Measurements from ENCODE around the gene PPIL4. TPM values are rescaled to one million over a fixed set of nuclear protein-coding genes. Genes with fewer than 3 reads are reported as not detected.

The PPIL4 gene
- total and polyA plus RNA-seq, 2 experiments from 2014 or later: 35.1 to 47.3 TPM

DNA sequence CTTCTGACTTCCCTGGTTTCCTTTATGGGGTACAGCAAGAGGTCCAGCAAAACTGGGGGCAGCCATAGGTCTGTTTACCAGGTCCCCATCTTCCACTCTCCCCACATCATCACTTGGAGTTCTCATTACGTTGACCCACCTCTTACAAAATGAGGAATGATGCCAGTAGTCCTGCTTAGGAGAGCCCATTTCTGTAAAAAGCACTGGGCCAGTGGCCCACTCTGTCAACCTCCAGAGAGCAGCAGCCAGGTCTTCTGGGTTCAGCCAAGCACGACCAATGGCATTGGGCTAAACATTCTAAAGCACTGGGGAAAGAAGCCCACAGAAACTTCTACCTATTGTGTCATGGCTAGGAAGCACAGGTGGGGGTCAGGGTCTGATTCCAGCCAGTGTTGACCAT, 74.9 kb downstream of the PPIL4 start:
- Histone ChIP-seq H3K9me2 (ENCODE audit: insufficient read depth) (no peaks in the 10 kb centered on the region), H3K4me1 (ENCODE audit: insufficient read depth) (0 out of 2 replicates have a peak, but pooled peaks cover 6% of the 10 kb centered on the region), H4K20me1 (replicated peaks; ENCODE audit: insufficient read depth) (no peaks in the 10 kb centered on the region), H3K27ac (ENCODE audit: low read depth) (no peak overlapping the region), H3K79me2 (replicated peaks; ENCODE audit: insufficient read depth) (no peaks in the 10 kb centered on the region), H3K4me2 (no peak overlapping the region), H3K36me3 (ENCODE audit: insufficient read depth) (no peaks in the 10 kb centered on the region), H3K4me3 (no peak overlapping the region), H3K27me3 (ENCODE audit: insufficient read depth) (no peaks in the 10 kb centered on the region), H3F3A (replicated peaks; ENCODE audit: low read depth) (no peaks in the 10 kb centered on the region), H2AFZ (no peak overlapping the region)
- no peaks in the 10 kb centered on the region for H3K36me3 Mint-ChIP-seq (ENCODE audit: low read depth)
- no peak for TF ChIP-seq ETS1 (IDR thresholded peaks at IDR 0.05)
- no peak for TF ChIP-seq JUNB (IDR thresholded peaks at IDR 0.05; ENCODE audit: unreplicated experiment)
- no peak for TF ChIP-seq ZNF331 (CRISPR knock-in tag; IDR thresholded peaks at IDR 0.05; ENCODE audit: low read depth)
- TF ChIP-seq EZH2phosphoT487 (IDR thresholded peaks at IDR 0.05; ENCODE audit: unreplicated experiment): no peak
- TF ChIP-seq STAT1 (IDR thresholded peaks at IDR 0.05; ENCODE audit: unreplicated experiment): no peak
- TF ChIP-seq NANOG (IDR thresholded peaks at IDR 0.05; ENCODE audit: borderline replicate concordance): no peak
- TF ChIP-seq, protein P1, sequence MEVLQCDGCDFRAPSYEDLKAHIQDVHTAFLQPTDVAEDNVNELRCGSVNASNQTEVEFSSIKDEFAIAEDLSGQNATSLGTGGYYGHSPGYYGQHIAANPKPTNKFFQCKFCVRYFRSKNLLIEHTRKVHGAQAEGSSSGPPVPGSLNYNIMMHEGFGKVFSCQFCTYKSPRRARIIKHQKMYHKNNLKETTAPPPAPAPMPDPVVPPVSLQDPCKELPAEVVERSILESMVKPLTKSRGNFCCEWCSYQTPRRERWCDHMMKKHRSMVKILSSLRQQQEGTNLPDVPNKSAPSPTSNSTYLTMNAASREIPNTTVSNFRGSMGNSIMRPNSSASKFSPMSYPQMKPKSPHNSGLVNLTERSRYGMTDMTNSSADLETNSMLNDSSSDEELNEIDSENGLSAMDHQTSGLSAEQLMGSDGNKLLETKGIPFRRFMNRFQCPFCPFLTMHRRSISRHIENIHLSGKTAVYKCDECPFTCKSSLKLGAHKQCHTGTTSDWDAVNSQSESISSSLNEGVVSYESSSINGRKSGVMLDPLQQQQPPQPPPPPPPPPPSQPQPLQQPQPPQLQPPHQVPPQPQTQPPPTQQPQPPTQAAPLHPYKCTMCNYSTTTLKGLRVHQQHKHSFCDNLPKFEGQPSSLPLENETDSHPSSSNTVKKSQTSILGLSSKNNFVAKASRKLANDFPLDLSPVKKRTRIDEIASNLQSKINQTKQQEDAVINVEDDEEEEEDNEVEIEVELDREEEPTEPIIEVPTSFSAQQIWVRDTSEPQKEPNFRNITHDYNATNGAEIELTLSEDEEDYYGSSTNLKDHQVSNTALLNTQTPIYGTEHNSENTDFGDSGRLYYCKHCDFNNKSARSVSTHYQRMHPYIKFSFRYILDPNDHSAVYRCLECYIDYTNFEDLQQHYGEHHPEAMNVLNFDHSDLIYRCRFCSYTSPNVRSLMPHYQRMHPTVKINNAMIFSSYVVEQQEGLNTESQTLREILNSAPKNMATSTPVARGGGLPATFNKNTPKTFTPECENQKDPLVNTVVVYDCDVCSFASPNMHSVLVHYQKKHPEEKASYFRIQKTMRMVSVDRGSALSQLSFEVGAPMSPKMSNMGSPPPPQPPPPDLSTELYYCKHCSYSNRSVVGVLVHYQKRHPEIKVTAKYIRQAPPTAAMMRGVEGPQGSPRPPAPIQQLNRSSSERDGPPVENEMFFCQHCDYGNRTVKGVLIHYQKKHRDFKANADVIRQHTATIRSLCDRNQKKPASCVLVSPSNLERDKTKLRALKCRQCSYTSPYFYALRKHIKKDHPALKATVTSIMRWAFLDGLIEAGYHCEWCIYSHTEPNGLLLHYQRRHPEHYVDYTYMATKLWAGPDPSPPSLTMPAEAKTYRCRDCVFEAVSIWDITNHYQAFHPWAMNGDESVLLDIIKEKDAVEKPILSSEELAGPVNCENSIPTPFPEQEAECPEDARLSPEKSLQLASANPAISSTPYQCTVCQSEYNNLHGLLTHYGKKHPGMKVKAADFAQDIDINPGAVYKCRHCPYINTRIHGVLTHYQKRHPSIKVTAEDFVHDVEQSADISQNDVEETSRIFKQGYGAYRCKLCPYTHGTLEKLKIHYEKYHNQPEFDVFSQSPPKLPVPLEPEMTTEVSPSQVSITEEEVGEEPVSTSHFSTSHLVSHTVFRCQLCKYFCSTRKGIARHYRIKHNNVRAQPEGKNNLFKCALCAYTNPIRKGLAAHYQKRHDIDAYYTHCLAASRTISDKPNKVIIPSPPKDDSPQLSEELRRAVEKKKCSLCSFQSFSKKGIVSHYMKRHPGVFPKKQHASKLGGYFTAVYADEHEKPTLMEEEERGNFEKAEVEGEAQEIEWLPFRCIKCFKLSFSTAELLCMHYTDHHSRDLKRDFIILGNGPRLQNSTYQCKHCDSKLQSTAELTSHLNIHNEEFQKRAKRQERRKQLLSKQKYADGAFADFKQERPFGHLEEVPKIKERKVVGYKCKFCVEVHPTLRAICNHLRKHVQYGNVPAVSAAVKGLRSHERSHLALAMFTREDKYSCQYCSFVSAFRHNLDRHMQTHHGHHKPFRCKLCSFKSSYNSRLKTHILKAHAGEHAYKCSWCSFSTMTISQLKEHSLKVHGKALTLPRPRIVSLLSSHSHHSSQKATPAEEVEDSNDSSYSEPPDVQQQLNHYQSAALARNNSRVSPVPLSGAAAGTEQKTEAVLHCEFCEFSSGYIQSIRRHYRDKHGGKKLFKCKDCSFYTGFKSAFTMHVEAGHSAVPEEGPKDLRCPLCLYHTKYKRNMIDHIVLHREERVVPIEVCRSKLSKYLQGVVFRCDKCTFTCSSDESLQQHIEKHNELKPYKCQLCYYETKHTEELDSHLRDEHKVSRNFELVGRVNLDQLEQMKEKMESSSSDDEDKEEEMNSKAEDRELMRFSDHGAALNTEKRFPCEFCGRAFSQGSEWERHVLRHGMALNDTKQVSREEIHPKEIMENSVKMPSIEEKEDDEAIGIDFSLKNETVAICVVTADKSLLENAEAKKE (CRISPR knock-in tag; IDR thresholded peaks at IDR 0.05): no peak
- TF ChIP-seq, protein P2, sequence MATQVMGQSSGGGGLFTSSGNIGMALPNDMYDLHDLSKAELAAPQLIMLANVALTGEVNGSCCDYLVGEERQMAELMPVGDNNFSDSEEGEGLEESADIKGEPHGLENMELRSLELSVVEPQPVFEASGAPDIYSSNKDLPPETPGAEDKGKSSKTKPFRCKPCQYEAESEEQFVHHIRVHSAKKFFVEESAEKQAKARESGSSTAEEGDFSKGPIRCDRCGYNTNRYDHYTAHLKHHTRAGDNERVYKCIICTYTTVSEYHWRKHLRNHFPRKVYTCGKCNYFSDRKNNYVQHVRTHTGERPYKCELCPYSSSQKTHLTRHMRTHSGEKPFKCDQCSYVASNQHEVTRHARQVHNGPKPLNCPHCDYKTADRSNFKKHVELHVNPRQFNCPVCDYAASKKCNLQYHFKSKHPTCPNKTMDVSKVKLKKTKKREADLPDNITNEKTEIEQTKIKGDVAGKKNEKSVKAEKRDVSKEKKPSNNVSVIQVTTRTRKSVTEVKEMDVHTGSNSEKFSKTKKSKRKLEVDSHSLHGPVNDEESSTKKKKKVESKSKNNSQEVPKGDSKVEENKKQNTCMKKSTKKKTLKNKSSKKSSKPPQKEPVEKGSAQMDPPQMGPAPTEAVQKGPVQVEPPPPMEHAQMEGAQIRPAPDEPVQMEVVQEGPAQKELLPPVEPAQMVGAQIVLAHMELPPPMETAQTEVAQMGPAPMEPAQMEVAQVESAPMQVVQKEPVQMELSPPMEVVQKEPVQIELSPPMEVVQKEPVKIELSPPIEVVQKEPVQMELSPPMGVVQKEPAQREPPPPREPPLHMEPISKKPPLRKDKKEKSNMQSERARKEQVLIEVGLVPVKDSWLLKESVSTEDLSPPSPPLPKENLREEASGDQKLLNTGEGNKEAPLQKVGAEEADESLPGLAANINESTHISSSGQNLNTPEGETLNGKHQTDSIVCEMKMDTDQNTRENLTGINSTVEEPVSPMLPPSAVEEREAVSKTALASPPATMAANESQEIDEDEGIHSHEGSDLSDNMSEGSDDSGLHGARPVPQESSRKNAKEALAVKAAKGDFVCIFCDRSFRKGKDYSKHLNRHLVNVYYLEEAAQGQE (IDR thresholded peaks at IDR 0.05; ENCODE audit: unreplicated experiment): no peak
- TF ChIP-seq ZNF114 (CRISPR knock-in tag; IDR thresholded peaks at IDR 0.05): no peak
- no peak for TF ChIP-seq CREB1 (CRISPR knock-in tag; IDR thresholded peaks at IDR 0.05; ENCODE audit: low read depth)
- TF ChIP-seq EZH2 (IDR thresholded peaks at IDR 0.05; ENCODE audit: low read depth, unreplicated experiment): no peak
- no peak for TF ChIP-seq CTCF (conservative IDR thresholded peaks at IDR 0.05; ENCODE audit: low read depth in 2 of 2)
- no peak for TF ChIP-seq POLR2AphosphoS5 (IDR thresholded peaks at IDR 0.05; ENCODE audit: low read depth)
- no peak overlapping the region for H3K27ac Mint-ChIP-seq
- H3K9me3 Mint-ChIP-seq: no peaks in the 10 kb centered on the region
- H3K27me3 Mint-ChIP-seq (ENCODE audit: insufficient read depth, low read depth, poor library complexity): peaks cover 13% of the 10 kb centered on the region
- DNase-seq (ENCODE audit: low spot score): no peak
- no peak overlapping the region for H3K4me3 Mint-ChIP-seq
- H3K4me1 Mint-ChIP-seq: peaks cover 8% of the 10 kb centered on the region; the same call in 2 of the 3 replicates
- no peak for ATAC-seq

All from GM23338 (cell line).